Esophagus mucosa (tissue), 1 donor: Measurements from ENCODE around the gene LOXHD1. TPM values are rescaled to one million over a fixed set of nuclear protein-coding genes. Genes with fewer than 3 reads are reported as not detected.

Experiments used
- ATAC-seq: fragments of 200-7000 bp; cut with Tn5 transposase; one replicate; pipeline ENCODE4 v1.9.1; 2020
- total RNA-seq: library from RNA; stranded (reverse); gene quantifications from one replicate; pipeline ENCODE4 v1.2.4, GENCODE V29; 2023
- donor health status: DM: yes; HTN: yes; CAD: no.

Gene LOXHD1
- total RNA-seq, 1 donor from 2014 or later, result 0.12 TPM

DNA sequence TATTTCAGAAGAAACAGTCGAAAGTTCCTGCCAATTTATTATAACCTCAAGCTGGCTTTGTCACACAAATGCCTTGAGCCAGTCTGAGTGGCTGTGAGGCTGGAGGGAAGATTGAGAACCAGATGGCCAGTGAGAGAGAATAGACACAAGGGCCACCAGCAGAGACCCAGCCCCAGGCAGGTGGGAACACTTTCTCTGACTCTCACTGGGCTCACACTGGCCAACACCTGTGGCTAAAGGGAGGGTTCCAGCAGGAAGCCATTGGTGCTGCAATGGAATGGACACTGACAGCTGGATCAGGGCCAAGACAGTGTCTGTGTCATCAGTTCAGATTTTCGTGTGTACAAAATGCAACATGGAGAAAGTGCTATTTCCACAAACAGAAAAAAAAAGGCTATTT is 29.9 kb downstream of the LOXHD1 start:
- ATAC-seq, result no peak

DNA sequence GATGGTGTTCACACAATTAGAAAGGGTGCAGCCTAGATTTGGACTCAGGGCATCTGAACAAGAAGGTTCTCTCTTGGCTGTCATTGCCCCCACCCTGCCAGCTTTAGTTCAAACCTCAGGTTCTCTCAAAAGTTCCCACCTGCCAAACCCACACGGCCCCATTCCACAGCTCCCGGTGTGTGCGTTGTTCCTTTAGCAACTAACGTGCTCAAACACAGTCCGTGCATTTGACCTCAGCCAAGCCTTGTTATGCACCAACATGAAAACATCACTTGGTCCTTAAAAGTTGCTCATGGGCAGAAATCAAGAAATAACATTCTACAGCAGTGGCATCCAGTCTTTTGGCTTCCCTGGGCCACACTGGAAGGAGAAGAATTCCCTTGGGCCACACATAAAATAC is 32.0 kb downstream of the LOXHD1 start:
- ATAC-seq, result no peak

GRCh38 chr18:46624127-46624526 is 32.9 kb downstream of the LOXHD1 start:
- no peak for ATAC-seq

- ATAC-seq, result no peak
Measured at GRCh38 chr18:46623541-46623940, 33.5 kb downstream of the LOXHD1 start.

DNA sequence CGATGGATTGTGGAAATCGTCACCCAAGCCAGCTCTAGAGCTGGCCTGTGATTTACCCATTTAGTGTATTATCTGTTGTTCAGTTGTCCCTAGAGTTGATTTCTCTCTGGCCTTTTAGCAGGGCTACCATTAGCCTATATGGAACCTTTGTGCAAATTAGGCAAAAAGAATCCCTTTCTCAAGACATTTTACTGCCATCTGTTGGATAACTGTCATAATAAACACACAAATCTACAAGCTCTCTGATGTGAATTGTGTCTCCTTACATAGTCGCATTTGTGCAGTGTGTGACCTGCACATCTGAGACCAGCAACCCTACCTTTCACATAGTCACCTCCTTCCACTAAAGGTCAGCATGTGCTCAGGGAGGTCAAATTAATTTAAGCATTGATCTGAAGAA is 34.0 kb downstream of the LOXHD1 start:
- no peak for ATAC-seq

DNA sequence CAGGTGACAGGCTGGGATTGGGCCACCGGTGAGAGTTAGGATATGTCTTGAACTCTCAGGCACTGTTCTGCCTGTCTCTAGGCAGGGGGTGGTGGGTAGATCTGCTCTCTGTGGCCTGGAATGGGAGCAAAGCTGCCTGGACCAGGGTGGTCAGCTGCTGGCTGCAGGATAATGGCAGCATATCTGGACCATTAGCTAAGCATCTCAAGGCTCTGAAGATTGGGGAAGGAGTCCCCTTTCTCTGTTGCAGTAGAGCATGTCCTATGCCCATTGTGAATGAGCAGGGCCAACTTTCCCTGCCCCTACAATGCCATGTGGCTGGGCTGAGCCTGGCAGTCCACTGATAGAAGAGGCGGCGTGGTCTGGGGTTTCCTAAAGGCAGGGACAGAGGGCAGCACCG is 34.6 kb downstream of the LOXHD1 start:
- no peak for ATAC-seq

GRCh38 chr18:46621871-46622270 is 35.1 kb downstream of the LOXHD1 start:
- no peak for ATAC-seq

DNA sequence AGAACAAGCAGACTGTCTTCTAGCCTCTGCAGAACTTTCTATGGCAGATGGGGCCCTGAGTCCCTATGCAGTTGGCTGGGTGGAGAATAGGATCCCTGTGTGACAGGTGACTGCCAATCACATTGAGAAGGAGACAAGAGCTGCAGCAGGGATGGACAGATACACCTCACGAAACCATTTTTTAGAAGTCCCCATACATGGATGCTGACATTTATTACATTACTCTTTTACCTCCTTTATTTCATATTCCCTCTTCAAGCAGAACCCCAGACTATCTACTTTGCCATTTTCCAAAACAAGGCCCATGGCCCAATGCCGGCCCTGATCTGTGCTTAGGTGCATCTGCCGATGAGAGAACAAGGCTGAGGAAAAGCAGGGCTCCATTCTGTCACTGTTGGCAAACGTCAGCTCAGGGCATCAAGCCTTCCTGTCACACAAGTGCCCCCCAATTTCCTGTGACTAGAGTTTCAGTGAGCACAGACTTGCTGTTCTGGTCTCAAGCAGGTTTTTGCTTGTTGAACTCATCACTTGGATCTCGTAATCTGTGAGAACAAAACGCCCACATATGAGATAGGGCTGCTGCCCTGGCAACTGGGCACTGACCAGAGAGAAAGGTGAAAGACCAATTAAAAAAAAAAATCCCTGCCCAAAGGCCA is 35.8 kb downstream of the LOXHD1 start:
- ATAC-seq, result no peak

- no peak for ATAC-seq
Measured at GRCh38 chr18:46619559-46619958, 37.5 kb downstream of the LOXHD1 start.

DNA sequence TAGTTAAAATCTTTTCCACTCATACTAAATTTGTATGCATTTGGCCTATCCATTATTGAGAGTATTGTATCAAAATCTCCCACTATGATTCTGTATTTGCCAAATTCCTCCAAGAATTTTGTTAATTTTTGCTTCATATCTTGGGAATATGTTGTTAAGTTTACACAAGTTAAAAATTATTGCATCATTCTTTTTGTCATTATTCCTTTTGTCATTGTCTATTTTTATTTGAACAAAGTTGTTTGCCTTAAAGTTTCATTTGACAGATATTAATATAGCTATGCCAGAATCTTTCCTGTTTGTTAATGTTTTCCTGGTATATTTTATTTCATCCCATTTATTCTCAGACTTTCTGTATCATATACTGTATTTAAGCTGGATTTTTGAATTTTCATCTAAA is 41.3 kb downstream of the LOXHD1 start:
- no peak for ATAC-seq

- no peak for ATAC-seq
Measured at GRCh38 chr18:46609048-46609447, 48.0 kb downstream of the LOXHD1 start.

GRCh38 chr18:46607926-46608325 is 49.1 kb downstream of the LOXHD1 start:
- ATAC-seq, result no peak

DNA sequence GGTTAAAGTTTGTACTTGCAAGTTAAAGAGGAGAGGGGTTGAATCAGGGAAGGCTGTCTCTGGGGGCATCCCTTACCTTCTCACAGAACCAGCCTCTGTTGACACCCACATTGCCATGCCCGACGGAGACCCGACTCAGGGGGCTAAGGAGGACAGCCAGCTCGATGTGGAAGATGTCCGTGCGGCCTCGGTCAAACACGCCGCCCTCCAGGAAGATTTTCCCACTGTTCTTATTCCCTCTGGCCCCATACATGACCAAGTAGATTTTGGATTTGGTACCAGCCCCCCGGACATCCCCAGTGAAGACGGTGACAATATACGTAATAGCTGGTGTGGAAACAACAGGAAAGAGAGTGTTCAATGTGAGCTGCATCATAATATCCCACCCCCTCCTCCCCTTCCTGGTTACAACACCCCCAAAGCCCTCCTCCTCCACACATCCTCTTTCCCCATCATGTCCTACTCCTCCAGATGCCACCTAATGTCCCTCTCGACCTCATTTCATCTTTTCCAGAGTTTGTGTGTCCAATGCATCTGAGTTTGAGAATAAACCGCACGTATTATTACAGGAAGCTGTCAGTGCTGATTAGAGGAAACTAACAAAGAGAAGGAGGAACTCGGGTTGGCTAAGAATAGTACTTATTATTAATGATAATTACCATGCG is 55.7 kb downstream of the LOXHD1 start:
- no peak for ATAC-seq

DNA sequence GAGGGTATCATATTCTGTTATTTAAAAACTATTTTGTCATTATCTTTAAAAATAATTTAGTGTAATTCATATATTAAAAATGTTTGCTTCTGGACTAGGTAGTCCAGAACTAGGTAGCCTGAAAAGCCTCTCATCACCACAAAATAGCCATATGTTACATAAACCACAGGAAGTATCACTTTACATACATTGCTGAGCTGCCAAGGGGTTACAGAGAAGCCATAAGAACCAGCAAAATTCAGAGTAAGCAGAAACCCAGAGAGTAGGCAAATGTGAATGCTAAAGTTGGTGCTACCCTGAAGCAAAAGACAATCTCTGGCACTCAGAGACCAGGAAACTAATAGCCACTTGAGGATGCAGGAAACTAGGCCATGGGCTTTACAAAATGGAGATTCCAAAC is 60.9 kb downstream of the LOXHD1 start:
- no peak for ATAC-seq

GRCh38 chr18:46591783-46592391 is 65.1 kb downstream of the LOXHD1 start:
- no peak for ATAC-seq

DNA sequence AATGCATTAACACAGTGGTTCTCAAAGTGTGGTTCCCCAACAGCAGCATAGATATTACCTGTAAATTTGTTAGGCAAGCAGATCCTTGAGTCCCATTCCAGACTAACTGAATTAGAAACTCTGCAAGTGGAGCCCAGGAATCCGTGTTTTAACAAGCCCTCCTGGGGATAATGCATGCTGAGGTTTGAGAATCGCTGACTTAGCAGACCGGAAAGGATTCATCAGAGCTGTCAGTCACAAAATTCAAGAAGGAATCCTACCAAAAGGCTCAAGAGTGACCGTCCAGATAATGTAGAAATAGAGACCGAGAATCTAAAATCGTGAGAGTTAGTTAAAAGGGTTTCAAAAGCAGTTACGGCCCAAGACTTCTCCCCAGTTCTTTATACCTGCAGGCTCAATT is 66.9 kb downstream of the LOXHD1 start:
- no peak for ATAC-seq

DNA sequence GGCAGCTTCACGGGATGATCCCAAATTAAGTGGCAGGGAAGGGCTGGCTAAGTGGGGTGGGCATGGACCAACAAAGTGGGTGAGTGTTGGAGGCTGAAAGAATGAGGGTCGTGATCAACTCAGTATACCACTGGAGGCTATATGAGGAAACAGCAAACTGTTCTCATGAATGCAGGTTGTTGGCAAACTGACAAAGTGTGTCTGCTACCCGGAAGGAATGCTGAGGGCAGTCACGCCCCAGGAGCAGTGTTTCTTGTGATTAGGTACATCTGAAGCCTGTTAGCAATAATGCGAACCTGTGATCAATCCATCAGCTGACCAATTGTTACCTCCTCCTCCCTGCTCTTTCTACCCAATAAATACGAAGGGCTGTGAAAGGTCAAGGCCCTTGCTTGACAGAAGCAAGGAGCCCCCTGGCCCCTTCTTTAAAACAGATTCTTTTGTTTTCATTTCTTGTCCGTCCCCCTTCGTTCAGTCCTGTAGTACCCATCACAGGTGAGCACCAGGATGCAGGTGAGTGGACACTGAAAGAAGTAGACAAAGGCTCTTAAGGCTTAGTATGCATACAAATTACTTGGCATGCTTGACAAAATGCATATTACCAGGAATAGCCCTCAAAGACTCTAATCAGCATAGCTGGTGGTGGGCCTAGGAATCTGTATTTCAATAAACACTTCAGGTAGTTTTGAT is 67.9 kb downstream of the LOXHD1 start:
- no peak for ATAC-seq

GRCh38 chr18:46587600-46587999 is 69.4 kb downstream of the LOXHD1 start:
- ATAC-seq, result no peak

DNA sequence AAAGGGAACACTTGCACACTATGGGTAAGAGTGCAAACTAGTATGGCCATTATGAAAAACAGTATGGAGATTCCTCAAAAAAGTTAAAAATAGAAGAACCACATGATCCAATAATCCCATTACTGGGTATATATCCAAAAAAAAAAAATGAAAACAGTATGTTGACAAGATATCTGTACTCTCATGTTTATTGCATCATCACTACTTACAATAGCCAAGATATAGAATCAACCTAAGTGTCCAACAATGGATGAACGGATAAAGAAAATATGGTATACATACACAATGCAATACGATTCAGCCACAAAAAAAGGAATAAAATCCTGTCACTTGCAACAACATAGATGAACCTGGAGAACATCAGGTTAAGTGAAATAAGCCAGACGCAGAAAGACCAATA is 73.3 kb downstream of the LOXHD1 start:
- no peak for ATAC-seq

- ATAC-seq, result no peak
Measured at GRCh38 chr18:46581648-46582047, 75.4 kb downstream of the LOXHD1 start.

DNA sequence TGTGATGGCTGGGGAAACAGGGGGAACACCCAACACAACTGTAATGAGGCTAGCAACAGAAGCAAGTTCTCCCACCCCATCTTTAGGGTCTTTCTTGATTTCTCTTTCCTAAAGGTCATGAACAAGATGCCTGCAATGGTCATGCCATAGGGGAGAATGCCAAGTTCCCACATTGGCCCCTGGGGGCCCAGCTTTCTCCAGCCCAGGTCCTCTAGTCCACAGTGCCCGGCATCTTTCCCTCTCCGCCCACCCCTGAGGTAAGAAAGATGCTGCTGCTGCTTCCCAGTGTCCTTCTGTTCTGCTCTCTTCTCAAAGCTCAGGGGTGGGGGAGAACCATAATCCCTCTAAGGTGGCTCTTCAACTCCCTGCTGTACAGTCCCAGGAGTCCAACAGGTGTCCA is 78.0 kb downstream of the LOXHD1 start:
- ATAC-seq, result no peak

GRCh38 chr18:46577546-46577945 is 79.5 kb downstream of the LOXHD1 start:
- no peak for ATAC-seq

GRCh38 chr18:46575851-46576250 is 81.2 kb downstream of the LOXHD1 start:
- ATAC-seq, result no peak

DNA sequence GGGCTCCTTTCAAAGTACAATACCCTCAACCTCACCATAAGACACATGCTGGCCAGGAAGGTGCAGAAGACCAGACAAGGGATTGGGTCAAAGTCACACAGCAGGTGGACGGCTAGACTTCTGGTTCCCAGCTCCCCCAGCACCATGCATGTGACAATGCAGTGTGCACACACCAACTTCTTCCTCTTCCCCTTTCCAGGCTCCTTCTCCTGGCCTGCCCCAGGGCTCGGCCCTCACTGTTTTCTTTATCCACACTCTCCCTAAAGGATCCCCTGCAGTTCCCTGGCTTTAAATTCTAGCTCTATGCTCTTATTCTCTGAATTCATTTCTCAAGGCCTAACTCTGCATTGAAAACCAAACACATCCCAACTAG is 82.3 kb downstream of the LOXHD1 start:
- ATAC-seq, result no peak
